ENCODE results near the gene NR4A1.

The NR4A1 gene

GRCh38 chr12:52070185-52070925 is 19.1 kb downstream of the NR4A1 start:
- intact Hi-C loops (cut with DNase I): no loop called here
- no peak for DNase-seq

- DNase-seq: peak in 3 of 10 donors; percentile 45 to 81 (median 80)
- intact Hi-C loops (cut with DNase I): no loop called here
These were observed 22.5 kb downstream of the NR4A1 start for GRCh38 chr12:52073531-52074381.

GRCh38 chr12:52074971-52075724 is 23.9 kb downstream of the NR4A1 start:
- intact Hi-C loops (cut with DNase I): no loop called here
- DNase-seq: peak in 1 of 10 donors; percentile 8

- DNase-seq: peak in 1 of 10 donors; percentile 43
- intact Hi-C loops (cut with DNase I): no loop called here
These were observed 25.6 kb downstream of the NR4A1 start for GRCh38 chr12:52076811-52077210.

- DNase-seq: no peak
- intact Hi-C loops (cut with DNase I): no loop called here
These were observed 27.0 kb downstream of the NR4A1 start for GRCh38 chr12:52078276-52078675.

GRCh38 chr12:52079576-52080402 is 28.5 kb downstream of the NR4A1 start, which contains the start of gene SMIM41:
TSS of gene SMIM41 (plus strand) at chr12:52079704. CDS start at chr12:52079780, 76 bp downstream.
- intact Hi-C loops (cut with DNase I): no loop called here

DNA sequence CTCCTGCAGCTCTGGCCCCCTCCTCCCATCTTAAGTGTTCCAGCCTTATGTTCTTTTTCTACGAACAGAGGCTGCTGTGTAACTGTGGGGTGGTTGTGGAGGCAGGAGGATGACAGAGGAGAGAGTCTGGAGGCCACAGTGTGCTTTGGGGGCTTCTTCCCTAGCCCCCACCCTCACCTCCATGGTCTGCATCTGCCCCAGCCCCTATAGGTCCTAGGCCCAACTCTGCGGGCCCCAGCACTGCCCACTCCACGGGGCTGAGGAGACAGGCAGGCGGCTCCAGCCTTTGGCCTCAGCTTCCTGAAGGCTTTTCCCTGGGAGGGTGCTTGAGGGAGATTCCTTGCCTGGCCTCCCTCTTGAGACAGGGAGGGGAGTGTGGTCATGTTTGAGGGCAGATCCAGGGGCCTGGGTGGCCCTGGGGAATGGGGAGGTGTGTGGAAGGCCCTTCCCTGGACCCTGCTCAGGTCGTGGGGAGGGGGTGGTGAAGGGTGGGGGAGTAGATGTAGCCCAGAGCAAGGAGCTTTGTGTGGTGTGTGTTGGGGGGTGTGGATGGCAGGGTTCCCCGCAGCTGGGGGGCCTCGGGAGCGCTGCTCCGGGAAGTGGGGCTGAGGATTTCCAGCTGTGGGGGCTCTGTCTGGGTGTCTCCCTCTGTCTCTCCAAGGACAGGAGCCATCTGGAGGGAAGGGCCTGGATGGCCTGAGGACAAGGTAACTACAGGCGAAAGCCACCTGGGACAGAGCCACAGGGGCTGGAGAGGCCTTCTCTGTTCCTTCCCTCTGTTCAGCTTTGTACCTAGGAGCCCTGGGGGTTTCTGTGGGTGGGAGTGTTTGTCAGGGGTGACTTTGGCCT is 29.4 kb downstream of the NR4A1 start:
- intact Hi-C loops (cut with DNase I): no loop called here
- DNase-seq: no peak

More at GRCh38 chr12:52079576-52080402, 28.5 kb downstream of the NR4A1 start, which contains the start of gene SMIM41:
- DNase-seq: peak in 1 of 10 donors; percentile 73

- DNase-seq: no peak
- intact Hi-C loops (cut with DNase I): no loop called here
These were observed 30.1 kb downstream of the NR4A1 start for GRCh38 chr12:52081263-52081733.

DNA sequence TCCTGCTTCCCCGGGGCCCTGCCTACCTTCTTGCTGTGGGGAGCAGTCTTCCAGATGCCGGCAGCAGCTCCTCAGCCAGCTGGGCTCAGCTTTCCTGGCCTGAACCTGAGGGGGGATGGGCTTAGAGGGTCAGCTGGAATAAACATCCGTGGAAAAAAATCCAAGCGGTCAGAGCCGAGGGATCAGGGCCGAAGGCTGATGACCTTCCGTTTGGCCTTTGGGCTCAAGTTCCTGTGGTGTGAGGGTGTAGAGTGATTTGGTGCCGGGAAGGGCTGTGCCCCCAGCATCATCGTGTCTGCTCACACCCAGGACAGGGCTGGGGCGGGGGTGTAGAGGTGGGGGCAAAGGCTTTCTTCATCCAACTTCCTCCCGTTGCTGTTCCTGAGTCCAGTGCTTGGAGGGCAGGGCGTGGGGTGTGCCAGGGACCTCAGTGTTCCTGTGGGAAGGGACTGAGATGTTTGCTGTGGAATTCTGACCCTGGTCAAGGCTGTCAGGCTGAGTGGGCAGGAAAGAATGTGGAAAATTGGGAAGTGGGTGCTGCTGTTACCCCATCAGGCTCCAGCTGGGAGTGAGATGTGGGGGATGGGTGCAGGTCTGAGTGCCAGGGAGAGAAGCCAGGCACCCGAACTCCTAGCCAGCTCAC is 30.9 kb downstream of the NR4A1 start:
- no peak for DNase-seq
- intact Hi-C loops (cut with DNase I): no loop called here

GRCh38 chr12:52082669-52082987 is 31.4 kb downstream of the NR4A1 start:
- DNase-seq: peak in 2 of 10 donors; percentile 48 to 92
- intact Hi-C loops (cut with DNase I): no loop called here

- peak in 8 of 10 donors; percentile 60 to 94 (median 70) for DNase-seq
- intact Hi-C loops (cut with DNase I): loop anchor here (1.0 kb wide), 1 partner anchor 58 kb away; no protein-coding TSS in a partner anchor
These were observed 31.9 kb downstream of the NR4A1 start for GRCh38 chr12:52082988-52083637.

DNA sequence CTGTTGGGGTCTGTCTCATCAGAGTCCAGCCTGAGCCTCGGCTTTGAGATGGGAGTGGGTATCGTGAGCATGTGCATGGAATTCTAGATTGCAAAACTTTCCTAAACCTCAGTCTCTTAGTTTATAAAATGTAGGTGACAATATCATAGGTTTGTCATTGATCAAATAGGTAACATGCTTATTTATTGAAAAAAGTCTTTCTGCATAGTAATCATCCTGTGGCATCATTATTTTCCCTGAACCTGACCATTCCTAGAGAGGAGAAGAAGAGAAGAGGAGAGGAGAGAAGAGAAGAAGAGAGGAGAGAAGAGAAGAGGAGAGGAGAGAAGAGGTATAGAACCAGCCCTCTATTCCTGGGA is 32.4 kb downstream of the NR4A1 start:
- intact Hi-C loops (cut with DNase I): loop anchor here (1.0 kb wide), 1 partner anchor 58 kb away; no protein-coding TSS in a partner anchor
- no peak for DNase-seq

GRCh38 chr12:52084491-52085231 is 33.4 kb downstream of the NR4A1 start:
- intact Hi-C loops (cut with DNase I): no loop called here
- DNase-seq: peak in 1 of 10 donors; percentile 90

DNA sequence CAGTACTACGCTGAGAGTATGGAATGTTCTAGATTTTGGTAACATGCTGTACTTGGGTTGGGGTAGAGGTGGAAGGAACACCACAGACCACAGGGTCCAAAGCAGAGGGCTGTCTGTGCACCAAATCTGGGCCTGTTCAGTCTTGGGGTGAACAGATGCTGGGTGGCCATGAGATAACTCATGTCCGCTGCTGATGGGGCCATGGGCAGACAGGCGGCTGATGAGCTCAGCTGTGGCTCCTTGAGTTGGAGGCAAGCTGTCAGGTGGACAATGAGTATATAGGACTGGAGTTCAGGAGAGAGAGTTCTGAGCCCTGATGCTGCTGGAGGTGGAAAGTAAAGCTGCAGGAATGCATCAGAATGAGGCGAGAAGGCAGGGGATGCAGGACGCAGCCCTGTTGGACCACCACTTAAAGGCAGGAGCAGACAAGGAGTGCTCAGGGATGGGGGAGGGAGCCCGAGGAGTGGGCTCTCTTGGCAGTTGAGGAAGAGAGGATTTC is 34.5 kb downstream of the NR4A1 start:
- intact Hi-C loops (cut with DNase I): no loop called here
- DNase-seq: peak in 1 of 10 donors; percentile 77

- peak in 1 of 10 donors; percentile 82 for DNase-seq
- intact Hi-C loops (cut with DNase I): no loop called here
These were observed 35.1 kb downstream of the NR4A1 start for GRCh38 chr12:52086366-52086765.

GRCh38 chr12:52086944-52087835 is 35.9 kb downstream of the NR4A1 start:
- DNase-seq: peak in 5 of 10 donors; percentile 54 to 91 (median 85)
- intact Hi-C loops (cut with DNase I): no loop called here
